K562 (cell line): Measurements from ENCODE around the gene EFHB. TPM values are rescaled to one million over a fixed set of nuclear protein-coding genes. Genes with fewer than 3 reads are reported as not detected.

Experiments
- BCLAF1 ChIP-seq, 2 experiments: fragments of 450-650 bp in 1 of 2; IDR thresholded peaks; 2 replicates each; pipeline ENCODE4 v1.6.1; 2011 to 2017; ENCODE audit warnings: low read depth in 2 of 2, antibody characterized with exemption in 1 of 2, borderline replicate concordance in 1 of 2, low read length in 1 of 2, mild to moderate bottlenecking in 1 of 2, mixed read lengths in 1 of 2; ENCODE audit not compliant: control insufficient read depth in 1 of 2
- CHD4 ChIP-seq: fragments of 200-600 bp; sonication (generic); IDR thresholded peaks from 3 replicates; pipeline ENCODE4 v1.6.1; 2012; ENCODE audit warnings: low read depth, mild to moderate bottlenecking, mixed read lengths, low read length, inconsistent platforms; ENCODE audit not compliant: insufficient read depth, insufficient replicate concordance, poor library complexity, severe bottlenecking
- CREM ChIP-seq: IDR thresholded peaks from 2 replicates; pipeline ENCODE4 v1.6.1; 2014; ENCODE audit warnings: antibody characterized with exemption, low read depth
- DDX20 ChIP-seq: fragments of 450-650 bp; IDR thresholded peaks from 2 replicates; pipeline ENCODE4 v1.6.1; 2016; ENCODE audit warnings: missing genetic modification characterization, low read depth, mild to moderate bottlenecking, missing compliant biosample characterization, moderate library complexity
- GATA2 ChIP-seq: sonication (generic); formaldehyde crosslinking; IDR thresholded peaks from 2 replicates; pipeline ENCODE4 v1.4.0; 2020; ENCODE audit warnings: mild to moderate bottlenecking, missing genetic modification reagents
- MCM7 ChIP-seq, 2 experiments: fragments of 450-650 bp; IDR thresholded peaks; 2 replicates each; pipeline ENCODE4 v1.6.1; 2016 to 2018
- NRF1 ChIP-seq, 2 experiments: fragments of 450-650 bp; IDR thresholded peaks in 1 of 2; conservative IDR thresholded peaks in 1 of 2; 2 replicates each; pipeline ENCODE4 v1.6.1; 2014; ENCODE audit warnings: mild to moderate bottlenecking in 2 of 2
- RBM22 ChIP-seq: fragments of 200-400 bp; formaldehyde crosslinking; IDR thresholded peaks from 2 replicates; pipeline ENCODE4 v1.6.1; 2018; ENCODE audit warnings: low read length, low read depth; ENCODE audit not compliant: poor library complexity, severe bottlenecking
- SAFB2 ChIP-seq: fragments of 200-400 bp; formaldehyde crosslinking; IDR thresholded peaks from 2 replicates; pipeline ENCODE4 v1.6.1; 2018; ENCODE audit warnings: borderline replicate concordance, low read length, low read depth, moderate library complexity; ENCODE audit not compliant: severe bottlenecking
- SMAD2 ChIP-seq: fragments of 150-350 bp; IDR thresholded peaks from 2 replicates; pipeline ENCODE4 v1.6.1; 2014; ENCODE audit warnings: low read depth, mild to moderate bottlenecking, low read length
- THAP12 ChIP-seq: fragments of 250-450 bp; sonication (Bioruptor Pico); IDR thresholded peaks from 2 replicates; pipeline ENCODE4 v1.9.0; 2021; ENCODE audit warnings: mild to moderate bottlenecking, inconsistent platforms
- WHSC1 ChIP-seq: IDR thresholded peaks from one replicate; pipeline ENCODE4 v1.6.1; 2012; ENCODE audit warnings: low read length, control low read depth, inconsistent platforms
- YY1 ChIP-seq, 3 experiments: IDR thresholded peaks; 2 replicates each; pipeline ENCODE4 v1.6.1; 2011; ENCODE audit warnings: low read length in 2 of 3, mild to moderate bottlenecking in 2 of 3, moderate library complexity in 2 of 3, borderline replicate concordance in 1 of 3, control low read depth in 1 of 3, low read depth in 1 of 3; ENCODE audit not compliant: insufficient read depth in 3 of 3, insufficient replicate concordance in 2 of 3, control insufficient read depth in 1 of 3, insufficient read length in 1 of 3; ENCODE audit errors: extremely low read depth in 1 of 3
- ZC3H4 ChIP-seq: sonication (generic); formaldehyde crosslinking; IDR thresholded peaks from 2 replicates; pipeline ENCODE4 v1.9.0; 2021; ENCODE audit warnings: missing genetic modification reagents, borderline replicate concordance
- ZNF253 ChIP-seq: fragments of 250-450 bp; sonication (Bioruptor Pico); conservative IDR thresholded peaks from 2 replicates; pipeline ENCODE4 v1.6.1; 2021; ENCODE audit warnings: mild to moderate bottlenecking
- polyA plus RNA-seq, 8 experiments: library from polyadenylated mRNA; depleted of rRNA in 4 of 8; stranded (reverse) in 5 of 8; unstranded in 3 of 8; fragments of >200 nt; fragmentation: Nextera tagmentation in 2 of 8; fragmentation: Illumina TruSeq in 1 of 8; extraction: Ambion mirVana in 2 of 8; extraction: Trizol in 1 of 8; gene quantifications; 2 replicates each; pipeline versions ENCODE4 v1.2.1 to v1.2.3, GENCODE V29; 2011 to 2014; ENCODE audit warnings: inconsistent platforms in 1 of 8, missing spikeins in 1 of 8
- total RNA-seq, 7 experiments: library from RNA; depleted of rRNA in 6 of 7; stranded (reverse); fragments of >200 nt in 6 of 7; fragmentation: Illumina TruSeq in 2 of 7; extraction: Trizol in 2 of 7; gene quantifications; 2 replicates each; pipeline versions ENCODE4 v1.2.1 to v1.2.3, GENCODE V29; 2011 to 2021; ENCODE audit warnings: low replicate concordance in 1 of 7

The EFHB gene
- total and polyA plus RNA-seq, 9 of the 15 experiments (the other 6 are each of a cell fraction or from before 2014, with no cell fraction given), result 1.5 to 4.0 (median 1.8) TPM

- TF ChIP-seq BCLAF1 (IDR thresholded peaks at IDR 0.05; ENCODE audit: borderline replicate concordance in 1 of 2, control insufficient read depth in 1 of 2, low read depth in 2 of 2, low read length in 1 of 2) (peak in 1 of 2 experiments; percentile 83; a peak in 2 of 4 replicates), YY1 (IDR thresholded peaks at IDR 0.05; ENCODE audit: borderline replicate concordance in 1 of 3, control insufficient read depth in 1 of 3, extremely low read depth in 1 of 3, insufficient read depth in 3 of 3, insufficient read length in 1 of 3, insufficient replicate concordance in 2 of 3, low read depth in 1 of 3, low read length in 2 of 3) (peak in 2 of 3 experiments; percentile 72 to 88), GATA2 (CRISPR knock-in tag) (no peak), ZNF253 (CRISPR knock-in tag) (no peak), NRF1 (conservative IDR thresholded peaks at IDR 0.05 in 1 of 2, IDR thresholded peaks at IDR 0.05 in 1 of 2) (peak; percentile 54 to 58), WHSC1 (no peak), CREM (no peak), ZC3H4 (CRISPR knock-in tag) (no peak), RBM22 (no peak), THAP12 (CRISPR knock-in tag) (no peak), SMAD2 (no peak), CHD4 (no peak), SAFB2 (no peak), MCM7 (IDR thresholded peaks at IDR 0.05) (peak; percentile 30 to 90; a peak in 3 of 4 replicates), DDX20 (tag) (no peak)
These were observed at the start of gene EFHB (continued) for GRCh38 chr3:19934098-19934566.
